ENCODE results near the gene UBASH3A.

The UBASH3A gene

GRCh38 chr21:42367367-42368165, 36.1 kb upstream of the UBASH3A start:
- DNase-seq (ENCODE audit: low spot score in 2 of 2), result no peak
- H3K9me3 ChIP-seq, result no peaks in the 10 kb centered on the region
- no peaks in the 10 kb centered on the region for H3K4me1 ChIP-seq
- no peaks in the 10 kb centered on the region for H3K27me3 ChIP-seq (ENCODE audit: low read depth)
- no peaks in the 10 kb centered on the region for H3K36me3 ChIP-seq (replicated peaks)
- in situ Hi-C loops (cut with MboI; ENCODE audit: low sequenced_read_pairs), result no loop called here
- H3K4me3 ChIP-seq, result no peak overlapping the region

DNA sequence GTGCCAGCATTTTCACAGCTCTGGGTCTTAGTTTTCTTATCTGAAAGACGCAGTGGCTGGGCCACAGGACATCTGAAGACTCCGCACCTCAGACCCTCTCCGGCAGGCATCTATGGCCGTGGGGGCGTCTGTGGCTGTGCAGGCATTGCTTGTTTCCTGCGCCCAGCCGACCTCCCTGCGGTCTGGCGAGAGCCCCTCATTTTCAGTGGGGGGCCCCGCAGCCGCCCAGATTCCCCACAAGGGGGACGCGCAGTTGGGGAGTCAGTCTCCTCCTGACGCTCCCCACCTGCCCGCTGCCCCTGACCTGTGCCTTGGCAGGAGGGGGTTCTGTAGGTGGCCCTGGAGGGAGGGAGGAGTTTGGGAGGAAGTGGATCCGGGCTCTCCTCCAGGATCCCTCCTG, 33.9 kb upstream of the UBASH3A start:
- Histone ChIP-seq H3K4me3 (no peak overlapping the region), H3K4me1 (no peaks in the 10 kb centered on the region), H3K36me3 (replicated peaks) (no peaks in the 10 kb centered on the region), H3K27me3 (ENCODE audit: low read depth) (no peaks in the 10 kb centered on the region), H3K9me3 (no peaks in the 10 kb centered on the region)
- DNase-seq (ENCODE audit: low spot score in 2 of 2), result no peak
- in situ Hi-C loops (cut with MboI; ENCODE audit: low sequenced_read_pairs), result no loop called here

DNA sequence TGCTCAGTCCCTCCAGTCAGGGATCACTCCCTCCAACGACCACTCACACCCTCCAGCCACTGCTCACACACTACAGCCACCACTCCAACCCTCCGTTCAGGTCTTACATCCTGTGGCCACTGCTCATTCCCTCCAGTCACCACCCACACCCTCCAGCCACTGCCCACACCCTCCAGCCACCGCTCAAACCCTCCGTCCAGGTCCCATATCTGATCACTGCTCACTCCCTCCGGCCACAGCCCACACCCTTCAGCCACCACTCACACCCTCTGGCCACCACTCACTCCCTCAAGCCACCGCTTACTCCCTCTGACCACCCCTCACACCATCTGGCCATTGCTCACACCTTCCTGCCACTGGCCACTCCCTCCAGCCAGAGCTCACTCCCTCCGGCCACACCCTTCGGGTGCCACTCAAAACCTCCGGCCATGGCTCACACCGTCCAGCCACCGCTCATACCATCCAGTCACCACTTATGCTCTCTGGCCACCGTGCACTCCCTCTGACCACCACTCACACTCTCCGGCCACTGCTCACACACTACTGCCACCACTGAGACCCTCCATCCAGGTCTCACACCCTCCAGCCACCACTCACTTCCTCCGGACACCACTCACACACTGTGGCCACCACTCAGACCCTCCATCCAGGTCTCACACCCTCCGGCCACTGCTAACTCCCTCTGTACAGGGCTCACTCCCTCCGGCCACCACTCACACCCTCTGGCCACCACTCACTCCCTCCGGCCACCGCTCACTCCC, 32.6 kb upstream of the UBASH3A start:
- DNase-seq (ENCODE audit: low spot score in 2 of 2), result no peak
- no peaks in the 10 kb centered on the region for H3K4me1 ChIP-seq
- no peak overlapping the region for H3K4me3 ChIP-seq
- no peaks in the 10 kb centered on the region for H3K36me3 ChIP-seq (replicated peaks)
- H3K27me3 ChIP-seq (ENCODE audit: low read depth), result no peaks in the 10 kb centered on the region
- H3K9me3 ChIP-seq, result no peaks in the 10 kb centered on the region
- in situ Hi-C loops (cut with MboI; ENCODE audit: low sequenced_read_pairs), result no loop called here

GRCh38 chr21:42373196-42373907, 30.4 kb upstream of the UBASH3A start:
- DNase-seq (ENCODE audit: low spot score in 2 of 2), result no peak
- in situ Hi-C loops (cut with MboI; ENCODE audit: low sequenced_read_pairs), result no loop called here
- no peaks in the 10 kb centered on the region for H3K36me3 ChIP-seq (replicated peaks)
- H3K27me3 ChIP-seq (ENCODE audit: low read depth), result no peaks in the 10 kb centered on the region
- H3K4me3 ChIP-seq, result no peak overlapping the region
- H3K9me3 ChIP-seq, result no peaks in the 10 kb centered on the region
- no peaks in the 10 kb centered on the region for H3K4me1 ChIP-seq

DNA sequence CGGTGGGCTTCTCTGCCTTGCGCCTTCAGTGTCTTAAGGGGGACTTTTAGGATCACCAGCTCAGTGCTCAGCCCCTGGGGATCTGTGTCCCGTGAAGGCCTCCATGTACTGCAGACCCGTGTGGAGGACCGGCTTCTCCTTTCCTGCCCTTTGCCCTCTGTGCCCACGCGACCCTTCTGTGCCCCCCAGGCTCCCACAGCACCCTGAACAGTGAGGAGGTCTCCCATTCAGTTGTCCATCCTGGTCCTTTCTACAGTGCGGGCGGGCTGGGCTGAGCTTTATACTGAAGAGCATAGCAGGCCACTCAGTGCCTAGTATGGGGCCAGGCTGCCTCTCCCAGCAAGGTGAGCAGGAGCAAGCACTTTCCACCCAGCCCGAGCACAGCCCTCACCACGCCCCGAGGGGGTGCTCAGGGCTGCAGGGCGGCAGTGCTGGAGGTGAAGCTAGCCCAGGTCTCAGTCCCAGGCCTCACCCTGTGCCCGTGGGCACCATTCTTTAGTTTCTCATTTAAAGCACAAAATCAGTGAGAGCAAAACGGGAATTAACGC, 29.7 kb upstream of the UBASH3A start:
- in situ Hi-C loops (cut with MboI; ENCODE audit: low sequenced_read_pairs), result no loop called here
- Histone ChIP-seq H3K4me3 (no peak overlapping the region), H3K4me1 (no peaks in the 10 kb centered on the region), H3K36me3 (replicated peaks) (no peaks in the 10 kb centered on the region), H3K27me3 (ENCODE audit: low read depth) (no peaks in the 10 kb centered on the region), H3K9me3 (no peaks in the 10 kb centered on the region)
- no peak for DNase-seq (ENCODE audit: low spot score in 2 of 2)

DNA sequence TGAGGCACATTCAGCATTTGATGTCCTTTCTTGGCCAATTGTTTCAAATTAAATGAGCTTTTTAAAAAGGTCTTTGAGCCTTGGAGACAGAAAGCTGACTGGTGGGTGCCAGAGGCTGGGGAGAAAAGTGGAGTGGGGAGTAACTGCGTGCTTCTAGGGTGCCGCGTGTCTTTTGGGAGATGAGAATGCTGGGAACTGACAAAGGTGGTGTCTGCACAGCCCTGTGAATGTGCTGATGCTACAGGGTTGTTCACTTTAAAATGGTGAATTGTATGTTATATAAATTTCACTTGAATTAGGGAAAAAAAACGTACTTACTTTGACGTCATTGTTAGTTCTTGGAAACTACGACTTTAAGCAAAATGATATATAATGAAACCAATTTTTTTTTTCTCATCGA, 29.2 kb upstream of the UBASH3A start:
- no peak overlapping the region for H3K4me3 ChIP-seq
- H3K4me1 ChIP-seq, result no peaks in the 10 kb centered on the region
- H3K36me3 ChIP-seq (replicated peaks), result no peaks in the 10 kb centered on the region
- no peaks in the 10 kb centered on the region for H3K27me3 ChIP-seq (ENCODE audit: low read depth)
- in situ Hi-C loops (cut with MboI; ENCODE audit: low sequenced_read_pairs), result no loop called here
- H3K9me3 ChIP-seq, result no peaks in the 10 kb centered on the region
- no peak for DNase-seq (ENCODE audit: low spot score in 2 of 2)

DNA sequence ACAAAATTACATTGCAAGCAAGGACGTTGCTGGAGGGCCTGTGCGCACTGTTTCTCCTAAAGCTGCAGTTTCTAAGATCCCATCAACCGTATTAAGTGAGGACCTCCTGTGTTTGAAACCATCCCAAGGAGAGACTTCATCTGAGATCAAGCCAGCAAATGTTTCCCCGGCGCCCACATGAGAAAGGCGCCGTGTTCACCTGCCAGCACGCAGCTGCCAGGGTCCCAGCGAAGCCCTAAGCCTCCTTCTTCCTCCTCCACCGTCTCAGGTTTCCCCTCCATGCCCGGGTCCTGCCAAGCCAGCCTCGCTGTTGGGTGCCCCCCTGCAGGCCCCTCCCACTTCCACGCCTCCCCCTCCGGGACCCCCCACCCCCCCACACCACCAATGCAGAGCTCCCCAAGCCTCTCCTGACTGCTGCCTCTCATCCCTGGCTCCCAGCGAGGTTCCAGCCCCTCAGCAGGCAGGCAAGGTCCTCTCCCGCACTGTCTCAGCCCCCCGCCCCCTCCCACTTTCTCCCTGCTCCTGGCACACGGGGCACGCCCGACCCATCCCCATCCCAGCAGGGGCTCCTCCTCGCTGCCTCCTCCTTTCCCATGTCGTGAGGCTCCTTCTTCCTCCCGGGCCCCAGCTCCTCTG, 28.7 kb upstream of the UBASH3A start:
- no peak for DNase-seq (ENCODE audit: low spot score in 2 of 2)
- no peaks in the 10 kb centered on the region for H3K27me3 ChIP-seq (ENCODE audit: low read depth)
- no peaks in the 10 kb centered on the region for H3K9me3 ChIP-seq
- no peaks in the 10 kb centered on the region for H3K4me1 ChIP-seq
- no peak overlapping the region for H3K4me3 ChIP-seq
- no peaks in the 10 kb centered on the region for H3K36me3 ChIP-seq (replicated peaks)
- in situ Hi-C loops (cut with MboI; ENCODE audit: low sequenced_read_pairs), result no loop called here

- Histone ChIP-seq H3K4me3 (no peak overlapping the region), H3K9me3 (no peaks in the 10 kb centered on the region), H3K4me1 (no peaks in the 10 kb centered on the region), H3K27me3 (ENCODE audit: low read depth) (no peaks in the 10 kb centered on the region), H3K36me3 (replicated peaks) (no peaks in the 10 kb centered on the region)
- in situ Hi-C loops (cut with MboI; ENCODE audit: low sequenced_read_pairs), result no loop called here
- no peak for DNase-seq (ENCODE audit: low spot score in 2 of 2)
These were observed 28.2 kb upstream of the UBASH3A start for GRCh38 chr21:42375506-42375905.

- in situ Hi-C loops (cut with MboI; ENCODE audit: low sequenced_read_pairs), result no loop called here
- no peak for DNase-seq (ENCODE audit: low spot score in 2 of 2)
- H3K36me3 ChIP-seq (replicated peaks), result no peaks in the 10 kb centered on the region
- no peaks in the 10 kb centered on the region for H3K4me1 ChIP-seq
- H3K27me3 ChIP-seq (ENCODE audit: low read depth), result no peaks in the 10 kb centered on the region
- H3K9me3 ChIP-seq, result no peaks in the 10 kb centered on the region
- H3K4me3 ChIP-seq, result no peak overlapping the region
These were observed 27.8 kb upstream of the UBASH3A start for GRCh38 chr21:42375966-42376337.

DNA sequence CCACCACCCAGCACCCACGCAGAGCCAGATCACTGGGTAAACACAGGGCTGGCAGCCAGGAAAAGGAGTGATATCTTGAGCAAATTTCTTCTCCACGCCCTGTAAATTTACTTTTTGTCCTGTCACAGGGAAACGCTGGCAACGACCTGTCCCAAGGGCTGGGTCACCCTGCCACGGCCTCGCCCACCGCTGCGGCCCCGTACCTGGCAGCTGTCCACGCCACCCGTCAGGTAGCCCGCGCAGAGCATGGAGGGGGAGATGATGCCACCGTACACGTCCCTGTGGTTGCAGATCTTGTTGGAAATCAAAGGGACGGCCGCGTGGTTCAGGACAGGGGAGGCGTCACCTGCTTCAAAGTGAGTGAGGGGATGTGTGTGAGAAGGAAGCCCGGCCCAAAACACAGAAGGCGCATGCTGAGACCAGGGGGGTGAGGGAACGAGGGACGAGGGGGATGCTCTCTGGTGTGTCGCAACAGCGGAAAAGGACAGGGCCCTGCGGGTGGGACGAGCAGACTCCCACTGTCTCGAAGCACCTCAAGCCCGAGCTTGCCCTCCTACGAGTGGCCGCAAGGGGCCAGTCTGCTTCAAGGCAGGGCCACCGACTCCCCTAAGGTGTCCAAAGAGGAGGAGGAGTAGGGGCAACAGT, 27.2 kb upstream of the UBASH3A start:
- DNase-seq (ENCODE audit: low spot score in 2 of 2), result no peak
- Histone ChIP-seq H3K36me3 (replicated peaks) (no peaks in the 10 kb centered on the region), H3K4me1 (no peaks in the 10 kb centered on the region), H3K27me3 (ENCODE audit: low read depth) (no peaks in the 10 kb centered on the region), H3K9me3 (no peaks in the 10 kb centered on the region), H3K4me3 (no peak overlapping the region)
- in situ Hi-C loops (cut with MboI; ENCODE audit: low sequenced_read_pairs), result no loop called here

GRCh38 chr21:42377211-42377950, 26.3 kb upstream of the UBASH3A start:
- no peak for DNase-seq (ENCODE audit: low spot score in 2 of 2)
- H3K9me3 ChIP-seq, result no peaks in the 10 kb centered on the region
- in situ Hi-C loops (cut with MboI; ENCODE audit: low sequenced_read_pairs), result no loop called here
- no peaks in the 10 kb centered on the region for H3K27me3 ChIP-seq (ENCODE audit: low read depth)
- no peak overlapping the region for H3K4me3 ChIP-seq
- no peaks in the 10 kb centered on the region for H3K36me3 ChIP-seq (replicated peaks)
- no peaks in the 10 kb centered on the region for H3K4me1 ChIP-seq

- Histone ChIP-seq H3K27me3 (ENCODE audit: low read depth) (no peaks in the 10 kb centered on the region), H3K4me1 (no peaks in the 10 kb centered on the region), H3K36me3 (replicated peaks) (no peaks in the 10 kb centered on the region), H3K4me3 (no peak overlapping the region), H3K9me3 (no peaks in the 10 kb centered on the region)
- in situ Hi-C loops (cut with MboI; ENCODE audit: low sequenced_read_pairs), result no loop called here
- DNase-seq (ENCODE audit: low spot score in 2 of 2), result no peak
These were observed 25.8 kb upstream of the UBASH3A start for GRCh38 chr21:42377951-42378340.

- DNase-seq (ENCODE audit: low spot score in 2 of 2), result no peak
- no peaks in the 10 kb centered on the region for H3K4me1 ChIP-seq
- no peak overlapping the region for H3K4me3 ChIP-seq
- H3K27me3 ChIP-seq (ENCODE audit: low read depth), result no peaks in the 10 kb centered on the region
- H3K36me3 ChIP-seq (replicated peaks), result no peaks in the 10 kb centered on the region
- H3K9me3 ChIP-seq, result no peaks in the 10 kb centered on the region
- in situ Hi-C loops (cut with MboI; ENCODE audit: low sequenced_read_pairs), result no loop called here
These were observed 25.3 kb upstream of the UBASH3A start for GRCh38 chr21:42378418-42378817.

Data from HAP-1 (cell line).